ENCODE measurements around the gene KAZN.

DNA sequence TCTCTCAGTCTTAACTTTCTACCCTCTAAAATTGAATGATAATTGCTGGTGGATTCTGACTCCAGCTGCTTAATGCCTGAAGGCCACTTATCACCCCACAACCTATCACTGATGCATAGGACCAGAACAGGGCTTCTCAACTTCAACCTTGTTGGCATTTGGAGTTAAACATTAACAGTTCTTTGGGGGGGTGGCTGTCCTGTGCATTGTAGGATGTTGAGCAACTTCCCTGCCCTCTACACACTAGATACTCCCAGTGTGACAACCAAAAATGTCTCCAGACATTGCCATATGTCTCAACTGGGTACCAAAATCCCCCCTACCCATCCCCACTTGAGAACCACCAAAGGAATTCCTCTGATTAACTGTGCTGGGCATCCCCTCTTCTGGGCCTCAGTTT lies 279.6 kb downstream of the KAZN start:
- no peak for TF ChIP-seq POLR2A (IDR thresholded peaks at IDR 0.05)
- TF ChIP-seq, protein P1, sequence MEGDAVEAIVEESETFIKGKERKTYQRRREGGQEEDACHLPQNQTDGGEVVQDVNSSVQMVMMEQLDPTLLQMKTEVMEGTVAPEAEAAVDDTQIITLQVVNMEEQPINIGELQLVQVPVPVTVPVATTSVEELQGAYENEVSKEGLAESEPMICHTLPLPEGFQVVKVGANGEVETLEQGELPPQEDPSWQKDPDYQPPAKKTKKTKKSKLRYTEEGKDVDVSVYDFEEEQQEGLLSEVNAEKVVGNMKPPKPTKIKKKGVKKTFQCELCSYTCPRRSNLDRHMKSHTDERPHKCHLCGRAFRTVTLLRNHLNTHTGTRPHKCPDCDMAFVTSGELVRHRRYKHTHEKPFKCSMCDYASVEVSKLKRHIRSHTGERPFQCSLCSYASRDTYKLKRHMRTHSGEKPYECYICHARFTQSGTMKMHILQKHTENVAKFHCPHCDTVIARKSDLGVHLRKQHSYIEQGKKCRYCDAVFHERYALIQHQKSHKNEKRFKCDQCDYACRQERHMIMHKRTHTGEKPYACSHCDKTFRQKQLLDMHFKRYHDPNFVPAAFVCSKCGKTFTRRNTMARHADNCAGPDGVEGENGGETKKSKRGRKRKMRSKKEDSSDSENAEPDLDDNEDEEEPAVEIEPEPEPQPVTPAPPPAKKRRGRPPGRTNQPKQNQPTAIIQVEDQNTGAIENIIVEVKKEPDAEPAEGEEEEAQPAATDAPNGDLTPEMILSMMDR (IDR thresholded peaks at IDR 0.05), result no peak
